HEK293 (cell line): ENCODE results near the gene ZNF358.

Source experiments
- CTCF ChIP-seq: fragments of 450-650 bp; formaldehyde crosslinking; IDR thresholded peaks from 2 replicates; pipeline ENCODE4 v1.5.1; 2016; ENCODE audit warnings: missing biosample characterization, missing genetic modification characterization
- SP7 ChIP-seq: fragments of 450-650 bp; formaldehyde crosslinking; IDR thresholded peaks from 2 replicates; pipeline ENCODE4 v1.5.1; 2016; ENCODE audit warnings: missing biosample characterization, missing genetic modification characterization
- ZBTB49 ChIP-seq: fragments of 450-650 bp; formaldehyde crosslinking; IDR thresholded peaks from 2 replicates; pipeline ENCODE4 v1.5.1; 2016; ENCODE audit warnings: missing biosample characterization, missing genetic modification characterization, low read depth
- ZNF138 ChIP-seq: fragments of 450-650 bp; formaldehyde crosslinking; IDR thresholded peaks from 2 replicates; pipeline ENCODE4 v1.5.1; 2016; ENCODE audit warnings: missing biosample characterization, missing genetic modification characterization, borderline replicate concordance
- ZNF558 ChIP-seq: fragments of 450-650 bp; formaldehyde crosslinking; IDR thresholded peaks from 2 replicates; pipeline ENCODE4 v1.5.1; 2016; ENCODE audit warnings: missing biosample characterization, missing genetic modification characterization
- ZNF843 ChIP-seq: fragments of 450-650 bp; formaldehyde crosslinking; IDR thresholded peaks from 2 replicates; pipeline ENCODE4 v1.5.1; 2016; ENCODE audit warnings: missing biosample characterization, missing genetic modification characterization

GRCh38 chr19:7506385-7507328, 9.2 kb upstream of the ZNF358 start:
- TF ChIP-seq ZNF843 (tag by site-specific recombination) (no peak), ZNF558 (tag by site-specific recombination) (no peak), SP7 (tag by site-specific recombination) (peak; percentile 67; the same call in 1 of the 2 replicates), CTCF (tag by site-specific recombination) (no peak), ZNF138 (tag by site-specific recombination) (no peak), ZBTB49 (tag by site-specific recombination) (no peak)
